OCI-LY7 (cell line): ENCODE results near the gene H2BW2.

ENCODE experiments used
- EZH2phosphoT487 ChIP-seq: fragments of 200-600 bp; sonication (generic); IDR thresholded peaks from 2 replicates; pipeline ENCODE4 v1.6.1; 2018; ENCODE audit warnings: low read depth, borderline replicate concordance, mild to moderate bottlenecking, mixed run types, antibody characterized with exemption, low read length, moderate library complexity, mixed read lengths
- TF ChIP-seq, protein P1 (sequence below): fragments of 200-600 bp; sonication (generic); conservative IDR thresholded peaks from 2 replicates; pipeline ENCODE4 v1.5.1; 2014; ENCODE audit warnings: mild to moderate bottlenecking, antibody characterized with exemption, low read length, moderate library complexity, mixed read lengths

DNA sequence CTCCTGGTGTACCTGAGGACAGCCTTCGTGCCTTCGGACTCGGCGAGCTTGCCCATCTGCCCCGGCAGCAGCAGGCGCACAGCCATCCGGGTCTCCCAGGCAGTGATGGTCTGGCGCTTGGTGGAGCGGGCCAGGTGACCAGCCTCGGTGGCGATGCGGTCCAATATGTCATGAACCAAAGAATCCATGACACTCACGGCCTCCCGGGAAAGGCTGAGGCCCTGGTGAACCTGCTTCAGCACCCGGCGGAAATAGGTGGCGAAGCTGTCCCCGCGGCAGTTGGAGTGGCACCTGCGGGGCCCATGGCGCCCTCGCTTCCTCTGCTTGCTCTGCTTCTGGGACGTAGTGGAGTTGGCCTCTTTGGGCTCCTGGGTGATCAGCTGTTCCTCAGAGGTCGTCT, 26.6 kb upstream of the H2BW2 start:
- TF ChIP-seq, protein P1, sequence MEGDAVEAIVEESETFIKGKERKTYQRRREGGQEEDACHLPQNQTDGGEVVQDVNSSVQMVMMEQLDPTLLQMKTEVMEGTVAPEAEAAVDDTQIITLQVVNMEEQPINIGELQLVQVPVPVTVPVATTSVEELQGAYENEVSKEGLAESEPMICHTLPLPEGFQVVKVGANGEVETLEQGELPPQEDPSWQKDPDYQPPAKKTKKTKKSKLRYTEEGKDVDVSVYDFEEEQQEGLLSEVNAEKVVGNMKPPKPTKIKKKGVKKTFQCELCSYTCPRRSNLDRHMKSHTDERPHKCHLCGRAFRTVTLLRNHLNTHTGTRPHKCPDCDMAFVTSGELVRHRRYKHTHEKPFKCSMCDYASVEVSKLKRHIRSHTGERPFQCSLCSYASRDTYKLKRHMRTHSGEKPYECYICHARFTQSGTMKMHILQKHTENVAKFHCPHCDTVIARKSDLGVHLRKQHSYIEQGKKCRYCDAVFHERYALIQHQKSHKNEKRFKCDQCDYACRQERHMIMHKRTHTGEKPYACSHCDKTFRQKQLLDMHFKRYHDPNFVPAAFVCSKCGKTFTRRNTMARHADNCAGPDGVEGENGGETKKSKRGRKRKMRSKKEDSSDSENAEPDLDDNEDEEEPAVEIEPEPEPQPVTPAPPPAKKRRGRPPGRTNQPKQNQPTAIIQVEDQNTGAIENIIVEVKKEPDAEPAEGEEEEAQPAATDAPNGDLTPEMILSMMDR, result no peak
- no peak for TF ChIP-seq EZH2phosphoT487
